Vagina (tissue), 2 donors: ENCODE measurements around the gene GPATCH2L.

Source experiments
- CTCF ChIP-seq, 3 experiments: fragments of 450-650 bp in 2 of 3; fragments of 200-600 bp in 1 of 3; sonication (generic) in 1 of 3; IDR thresholded peaks; one replicate each; pipeline ENCODE4 v1.5.1; 2017 to 2019; ENCODE audit warnings: antibody characterized with exemption in 3 of 3, mild to moderate bottlenecking in 2 of 3, moderate library complexity in 2 of 3
- POLR2A ChIP-seq, 2 donors: fragments of 450-650 bp; IDR thresholded peaks; one replicate each; pipeline ENCODE4 v1.6.1; 2017; ENCODE audit warnings: antibody characterized with exemption in 2 of 2, mild to moderate bottlenecking in 2 of 2, moderate library complexity in 2 of 2
- POLR2AphosphoS5 ChIP-seq, 2 donors: sonication (generic); formaldehyde crosslinking; IDR thresholded peaks; one replicate each; pipeline ENCODE4 v1.9.0; 2017; ENCODE audit warnings: antibody characterized with exemption in 2 of 2, mild to moderate bottlenecking in 2 of 2, low read depth in 1 of 2; ENCODE audit not compliant: insufficient read depth in 1 of 2

GRCh38 chr14:76133103-76133502 lies 18.6 kb upstream of the GPATCH2L start:
- TF ChIP-seq POLR2A (IDR thresholded peaks at IDR 0.05) (no peak), CTCF (IDR thresholded peaks at IDR 0.05) (no peak), POLR2AphosphoS5 (IDR thresholded peaks at IDR 0.05; ENCODE audit: insufficient read depth in 1 of 2, low read depth in 1 of 2) (no peak)
